ENCODE measurements around the gene SLC2A4RG. TPM values are rescaled to one million over a fixed set of nuclear protein-coding genes. Genes with fewer than 3 reads are reported as not detected.
A peak's percentile ranks its signal among the peaks of the same experiment; 100 is the strongest.

Gene SLC2A4RG
- total and polyA plus RNA-seq, 2 of the 13 experiments (the other 11 are each of a cell fraction or from before 2014, with no cell fraction given) = 91.4 to 95.9 TPM

GRCh38 chr20:63737945-63738686, 1.5 kb upstream of the SLC2A4RG start (continued):
- TF ChIP-seq TRAFD1 (CRISPR knock-in tag; IDR thresholded peaks at IDR 0.05; ENCODE audit: borderline replicate concordance) = peak; percentile 11; the same call in 1 of the 2 replicates
- TF ChIP-seq MLXIP (CRISPR knock-in tag; IDR thresholded peaks at IDR 0.05; ENCODE audit: borderline replicate concordance) = peak; percentile 89; the same call in 1 of the 2 replicates
- TF ChIP-seq NCOA2 (CRISPR knock-in tag; IDR thresholded peaks at IDR 0.05) = no peak; the same call in 1 of the 2 replicates
- TF ChIP-seq FLYWCH1 (CRISPR knock-in tag; IDR thresholded peaks at IDR 0.05) = no peak
- TF ChIP-seq ZBED4 (CRISPR knock-in tag; IDR thresholded peaks at IDR 0.05; ENCODE audit: borderline replicate concordance) = no peak; the same call in 1 of the 2 replicates
- TF ChIP-seq ARHGAP35 (CRISPR knock-in tag; IDR thresholded peaks at IDR 0.05; ENCODE audit: borderline replicate concordance) = no peak; the same call in 1 of the 2 replicates
- peak; percentile 68; the same call in 1 of the 2 replicates for TF ChIP-seq GATA4 (IDR thresholded peaks at IDR 0.05; ENCODE audit: borderline replicate concordance, low read depth)
- peak; percentile 88 for TF ChIP-seq ZNF558 (CRISPR knock-in tag; IDR thresholded peaks at IDR 0.05; ENCODE audit: borderline replicate concordance)
- no peak for TF ChIP-seq IRX3 (CRISPR knock-in tag; IDR thresholded peaks at IDR 0.05; ENCODE audit: borderline replicate concordance, low read depth)
- TF ChIP-seq ZNF543 (CRISPR knock-in tag; IDR thresholded peaks at IDR 0.05) = peak; percentile 74
- peak; percentile 85 for TF ChIP-seq ZNF576 (CRISPR knock-in tag; IDR thresholded peaks at IDR 0.05)
- TF ChIP-seq SAFB2 (CRISPR knock-in tag; IDR thresholded peaks at IDR 0.05; ENCODE audit: borderline replicate concordance, low read depth) = peak; percentile 87
- TF ChIP-seq NRL (CRISPR knock-in tag; IDR thresholded peaks at IDR 0.05; ENCODE audit: borderline replicate concordance) = peak; percentile 95; the same call in 1 of the 2 replicates
- TF ChIP-seq TFDP1 (CRISPR knock-in tag; IDR thresholded peaks at IDR 0.05; ENCODE audit: borderline replicate concordance) = peak; percentile 53
- peak; percentile 67; the same call in 1 of the 2 replicates for TF ChIP-seq NCOR1 (IDR thresholded peaks at IDR 0.05; ENCODE audit: borderline replicate concordance, low read length)
- TF ChIP-seq AGO1 (IDR thresholded peaks at IDR 0.05; ENCODE audit: low read depth, low read length, poor library complexity, severe bottlenecking) = no peak

Measured in HepG2 (cell line).